GM18873 (cell line): ENCODE results near the gene LRRC10B.

ENCODE experiments used
- ATAC-seq: cut with Tn5 transposase; IDR thresholded peaks from one replicate; pipeline ENCODE4 v1.9.1; 2021; ENCODE audit warnings: mild to moderate bottlenecking, moderate library complexity, moderate number of reproducible peaks; ENCODE audit not compliant: unreplicated experiment, low FRiP score

The LRRC10B gene

DNA sequence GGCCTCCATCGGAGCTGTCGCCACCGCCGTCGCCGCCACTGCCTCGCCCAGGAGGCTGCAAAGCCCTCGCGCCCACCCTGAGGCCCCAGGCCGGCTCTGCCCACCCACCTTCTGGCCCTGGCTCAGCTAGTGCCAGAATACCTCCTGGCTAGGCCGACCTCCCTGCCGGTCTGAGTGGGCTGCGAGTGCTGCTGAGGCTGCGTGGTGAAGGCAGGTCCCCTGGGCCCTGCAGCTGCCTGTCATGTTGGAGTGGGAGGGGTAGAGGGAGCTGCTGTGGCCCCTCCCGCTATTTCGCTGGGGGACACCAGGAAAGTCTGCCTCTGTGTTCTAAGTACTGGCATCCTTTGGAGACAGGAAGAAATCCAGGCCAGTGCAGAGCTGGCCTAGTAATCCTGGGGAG lies 34.2 kb downstream of the LRRC10B start:
- ATAC-seq: no peak

DNA sequence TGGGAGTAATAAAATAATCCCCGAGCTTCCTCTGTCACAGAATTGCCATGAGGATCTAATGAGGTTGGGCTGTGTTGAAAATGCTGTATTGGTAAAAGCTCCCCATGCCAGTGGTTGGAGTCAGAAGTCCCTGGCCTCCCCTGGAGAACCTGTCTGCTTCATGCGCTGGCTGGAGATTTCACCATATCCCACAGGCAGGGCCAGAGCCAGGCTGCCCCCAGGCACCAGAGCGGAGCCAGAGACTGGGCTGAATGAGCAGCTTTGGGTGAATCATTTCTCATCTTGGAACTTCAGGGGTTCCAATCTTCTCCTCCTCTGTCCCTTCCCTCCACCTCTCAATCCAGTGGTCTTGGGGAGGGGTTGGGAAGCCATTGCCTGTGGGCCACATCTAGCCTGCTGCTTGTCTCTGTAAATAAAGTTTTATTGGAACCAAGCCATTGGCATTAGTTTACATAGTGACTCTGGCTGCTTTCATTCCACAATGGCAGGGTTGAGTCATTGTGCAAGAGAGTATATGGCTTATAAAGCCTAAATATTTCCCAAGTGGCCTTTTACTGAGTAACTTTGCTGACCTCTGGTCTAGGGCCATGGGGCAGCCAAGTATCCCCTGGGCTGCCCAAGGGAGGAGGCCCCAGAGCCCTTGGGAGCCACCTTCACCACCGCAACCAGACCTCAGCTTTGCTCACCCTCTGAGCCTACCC lies 35.2 kb downstream of the LRRC10B start:
- no peak for ATAC-seq

DNA sequence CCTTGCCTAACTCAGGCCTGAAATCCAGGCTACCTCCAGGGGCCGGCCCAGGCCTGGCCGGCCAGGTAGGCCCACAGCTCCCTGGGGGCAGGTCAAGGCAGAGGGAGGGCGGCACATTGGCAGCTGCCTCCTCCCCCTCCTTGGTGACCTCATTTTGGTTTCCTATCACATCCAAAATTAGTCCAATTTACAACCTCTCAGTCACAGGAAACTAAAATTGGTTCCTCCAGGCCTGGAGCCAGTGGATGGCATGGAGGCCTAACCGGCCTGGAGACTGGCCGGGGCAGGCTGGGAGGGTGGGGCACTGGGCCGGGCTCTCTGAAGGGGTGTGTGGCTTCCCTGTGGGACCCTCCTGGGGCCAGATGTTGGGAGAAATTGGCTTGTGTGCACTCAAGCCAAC lies 35.9 kb downstream of the LRRC10B start:
- ATAC-seq: no peak

DNA sequence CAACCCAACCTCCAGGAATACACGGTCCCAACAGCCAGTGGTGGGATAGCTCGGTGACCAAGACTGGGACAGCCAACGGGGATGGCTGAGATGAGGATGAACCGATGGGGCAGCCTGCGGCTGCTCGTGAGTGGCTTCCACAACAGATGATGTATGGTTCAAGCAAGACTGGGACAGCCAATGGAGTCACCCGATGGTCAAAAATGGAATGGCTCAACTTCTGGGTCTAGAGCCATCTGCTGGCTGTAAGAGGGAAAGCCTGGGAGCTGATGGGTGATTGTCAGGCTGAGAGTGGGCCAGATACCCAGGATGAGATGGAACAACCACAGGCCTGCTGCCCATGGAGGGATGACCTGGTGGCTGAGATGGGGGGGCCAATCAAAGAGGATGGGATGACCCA lies 36.8 kb downstream of the LRRC10B start:
- ATAC-seq: no peak

DNA sequence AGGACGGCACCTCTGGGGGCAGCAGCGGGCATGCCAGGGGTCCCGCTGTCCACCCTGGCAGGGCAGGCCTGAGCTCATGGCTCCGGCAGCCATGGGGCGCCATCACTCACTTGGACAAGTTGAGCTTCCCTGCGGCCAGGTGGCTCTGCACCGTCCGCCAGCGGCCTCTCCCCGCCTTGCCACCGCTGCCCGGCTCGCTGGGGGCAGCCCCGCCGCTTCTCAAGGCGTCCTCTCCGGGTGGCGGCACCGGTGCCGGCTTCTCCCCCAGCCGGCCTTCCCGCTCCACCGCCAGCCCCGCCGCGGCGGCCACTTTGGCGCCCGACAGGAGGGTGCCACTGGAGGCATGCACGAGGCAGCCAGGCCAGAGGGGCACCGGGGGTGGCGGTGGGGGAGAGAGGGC lies 37.4 kb downstream of the LRRC10B start:
- ATAC-seq: no peak

DNA sequence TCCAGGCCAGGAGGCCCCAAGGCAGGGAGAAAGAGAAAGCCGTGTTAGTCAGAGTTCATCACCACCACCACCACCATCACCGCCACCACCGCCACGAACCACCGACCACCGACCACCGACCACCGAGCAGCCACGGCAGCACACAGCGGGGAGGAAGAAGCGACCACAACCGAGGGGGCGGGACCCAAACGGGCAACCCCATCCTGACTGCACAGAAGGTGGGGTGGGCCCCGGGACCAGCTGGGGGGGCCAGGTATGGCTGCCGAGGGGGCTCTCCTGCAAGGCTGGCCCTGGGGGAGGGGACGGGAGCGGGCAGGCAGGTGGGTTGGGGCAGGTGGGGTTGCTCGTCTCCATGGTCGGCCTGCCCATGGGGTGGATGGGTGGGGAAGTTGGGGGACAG lies 38.1 kb downstream of the LRRC10B start:
- no peak for ATAC-seq

DNA sequence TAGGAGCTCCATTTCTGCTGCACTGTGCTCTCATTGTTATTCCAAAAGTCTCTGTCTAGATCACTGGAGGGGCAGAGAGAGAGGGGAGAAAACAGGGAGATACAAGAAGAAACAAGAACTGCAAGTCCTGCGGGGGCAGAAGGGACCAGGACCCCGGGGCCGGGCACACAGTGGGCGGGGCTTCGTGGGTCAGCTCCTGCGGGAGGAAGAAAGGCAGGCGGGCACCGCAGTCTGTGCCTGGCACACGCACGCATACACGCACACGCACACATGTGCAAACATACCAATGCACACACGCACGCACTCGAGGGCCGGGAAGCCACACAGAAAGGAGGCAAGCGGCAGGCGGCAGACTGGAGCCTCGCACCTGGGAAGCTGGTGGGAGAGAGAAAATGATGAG lies 38.7 kb downstream of the LRRC10B start:
- ATAC-seq: no peak

DNA sequence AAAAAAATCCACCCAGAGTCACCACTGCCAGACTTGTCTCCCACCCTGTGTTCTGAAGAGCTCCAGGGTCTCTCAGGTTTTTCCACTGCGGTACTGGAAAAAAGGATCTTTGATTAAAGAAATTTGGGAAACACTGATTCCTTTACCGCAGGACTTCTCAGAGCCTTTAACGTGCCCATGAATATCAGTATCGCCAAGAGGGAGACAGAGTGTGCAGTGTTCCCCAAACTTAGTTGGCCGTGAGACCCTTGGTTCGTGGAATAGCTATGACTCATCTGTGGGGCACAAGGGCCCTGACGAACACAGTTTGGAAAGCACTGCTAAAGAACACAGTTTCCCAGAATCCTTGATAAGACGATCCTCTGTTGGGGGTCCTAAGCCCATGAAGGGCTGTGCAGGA lies 40.6 kb downstream of the LRRC10B start:
- ATAC-seq: no peak

DNA sequence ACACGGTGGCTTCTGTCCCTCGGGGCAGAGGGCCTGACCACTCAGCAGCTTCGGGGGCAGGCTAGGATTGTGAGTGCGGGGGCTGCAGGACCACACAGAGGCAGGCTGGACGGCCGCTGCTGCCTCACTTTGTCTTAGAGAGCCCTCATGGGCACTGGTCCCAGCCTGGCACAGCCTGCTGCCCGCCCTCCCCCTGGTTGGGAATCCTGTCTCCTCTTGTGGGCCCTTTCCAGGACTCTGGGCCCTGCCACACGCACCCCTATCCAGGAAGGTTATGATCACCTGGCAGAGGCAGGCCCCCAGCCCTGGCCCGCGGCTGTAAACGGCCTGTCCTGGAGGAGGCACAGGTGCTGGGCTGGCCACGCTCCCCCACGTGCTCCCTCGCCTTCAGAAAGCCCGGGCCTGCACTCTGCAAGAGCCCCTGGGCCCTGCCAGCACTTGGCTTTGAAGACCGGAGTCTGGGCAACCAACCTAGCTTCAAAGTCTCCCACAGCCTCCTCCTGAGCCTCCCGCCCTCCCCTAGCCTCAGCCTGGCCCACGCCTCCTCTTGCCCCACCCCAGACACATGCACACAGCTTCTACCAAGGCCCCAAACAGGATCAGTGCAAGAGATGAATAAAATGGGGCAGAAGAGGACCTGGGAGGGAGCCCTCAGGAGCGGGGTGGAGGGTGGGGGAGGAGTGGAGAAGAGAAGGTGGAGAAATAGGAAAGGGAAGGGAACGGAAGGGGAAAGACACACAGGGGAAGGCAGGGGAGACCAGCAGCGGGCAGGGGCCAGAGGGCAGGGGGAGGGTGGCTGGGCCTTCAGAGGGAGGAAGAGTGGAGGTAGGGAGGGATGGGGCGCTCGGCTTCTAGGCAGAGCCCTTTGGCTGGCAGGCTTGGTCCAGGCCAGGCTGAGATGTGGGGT lies 41.4 kb downstream of the LRRC10B start:
- no peak for ATAC-seq

DNA sequence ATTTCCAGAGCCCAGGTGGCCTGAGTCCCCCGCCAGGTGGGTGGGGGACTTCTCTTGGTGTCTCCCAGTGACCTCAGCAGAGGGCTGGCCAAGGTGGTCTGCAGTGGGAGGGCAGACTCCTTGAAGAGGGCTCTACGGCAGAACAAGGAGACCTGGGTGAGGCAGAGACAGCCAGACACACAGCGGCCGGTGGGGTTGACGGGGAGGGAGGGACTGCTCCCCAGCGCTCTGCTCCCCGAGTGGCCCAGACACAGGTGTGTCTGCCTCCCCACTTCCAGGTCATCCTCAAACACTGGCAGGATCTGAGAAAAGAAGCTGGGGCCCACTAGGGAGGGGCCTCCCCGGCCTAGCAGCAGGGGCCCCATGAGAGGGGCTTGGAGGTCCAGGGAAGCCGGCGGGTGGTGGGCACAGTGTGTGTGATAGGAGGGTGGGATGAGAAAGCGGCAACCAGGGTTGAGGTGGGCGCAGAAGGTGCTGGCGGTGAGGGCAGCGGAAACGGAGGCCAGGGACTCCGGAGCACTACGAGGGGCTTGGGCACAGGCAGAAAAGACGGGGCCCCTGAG lies 42.2 kb downstream of the LRRC10B start:
- no peak for ATAC-seq

DNA sequence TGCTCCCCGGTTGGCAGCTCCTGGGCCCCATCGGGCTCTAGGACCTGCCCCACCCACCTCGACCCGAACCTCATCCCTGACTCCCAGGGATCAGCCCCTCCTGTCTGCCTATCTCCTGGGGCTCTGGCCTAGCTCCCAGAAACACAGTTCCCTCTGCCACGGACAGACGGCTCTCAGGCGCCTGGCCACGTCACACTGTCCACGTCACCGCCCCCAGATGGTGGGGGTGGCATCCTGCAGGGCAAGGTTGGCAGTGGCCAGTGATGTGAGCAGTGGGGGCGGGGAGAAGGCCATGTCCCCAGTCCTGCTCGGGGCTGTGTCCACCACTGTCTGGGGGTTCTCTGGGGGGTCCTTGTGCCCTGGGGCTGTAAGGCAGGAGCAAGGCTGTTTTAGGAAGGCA lies 43.1 kb downstream of the LRRC10B start:
- ATAC-seq: no peak

DNA sequence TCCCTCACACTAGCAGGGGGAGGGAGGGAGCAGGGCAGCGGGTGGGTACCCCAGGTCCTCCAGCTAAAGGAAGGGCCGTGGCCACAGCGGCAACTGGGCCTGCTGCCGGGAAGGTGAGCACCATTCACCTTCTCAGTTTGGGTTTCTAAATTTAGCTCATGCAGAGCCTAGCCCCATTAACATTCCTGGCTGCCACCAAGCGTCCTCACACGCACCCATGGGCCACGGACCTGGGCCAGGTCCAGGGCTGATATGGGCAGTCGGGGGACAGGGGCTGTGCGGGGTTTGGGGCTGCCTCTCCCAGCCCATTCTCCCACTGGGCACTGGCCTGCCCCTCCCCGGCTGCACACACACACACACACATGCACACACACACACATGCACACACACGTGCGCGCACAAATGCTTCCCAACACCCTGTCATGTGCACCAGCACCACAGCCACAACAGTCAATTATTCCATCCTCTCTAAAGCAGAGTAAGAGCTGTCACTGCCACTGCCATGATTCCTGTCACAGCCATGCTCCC lies 43.6 kb downstream of the LRRC10B start:
- no peak for ATAC-seq

DNA sequence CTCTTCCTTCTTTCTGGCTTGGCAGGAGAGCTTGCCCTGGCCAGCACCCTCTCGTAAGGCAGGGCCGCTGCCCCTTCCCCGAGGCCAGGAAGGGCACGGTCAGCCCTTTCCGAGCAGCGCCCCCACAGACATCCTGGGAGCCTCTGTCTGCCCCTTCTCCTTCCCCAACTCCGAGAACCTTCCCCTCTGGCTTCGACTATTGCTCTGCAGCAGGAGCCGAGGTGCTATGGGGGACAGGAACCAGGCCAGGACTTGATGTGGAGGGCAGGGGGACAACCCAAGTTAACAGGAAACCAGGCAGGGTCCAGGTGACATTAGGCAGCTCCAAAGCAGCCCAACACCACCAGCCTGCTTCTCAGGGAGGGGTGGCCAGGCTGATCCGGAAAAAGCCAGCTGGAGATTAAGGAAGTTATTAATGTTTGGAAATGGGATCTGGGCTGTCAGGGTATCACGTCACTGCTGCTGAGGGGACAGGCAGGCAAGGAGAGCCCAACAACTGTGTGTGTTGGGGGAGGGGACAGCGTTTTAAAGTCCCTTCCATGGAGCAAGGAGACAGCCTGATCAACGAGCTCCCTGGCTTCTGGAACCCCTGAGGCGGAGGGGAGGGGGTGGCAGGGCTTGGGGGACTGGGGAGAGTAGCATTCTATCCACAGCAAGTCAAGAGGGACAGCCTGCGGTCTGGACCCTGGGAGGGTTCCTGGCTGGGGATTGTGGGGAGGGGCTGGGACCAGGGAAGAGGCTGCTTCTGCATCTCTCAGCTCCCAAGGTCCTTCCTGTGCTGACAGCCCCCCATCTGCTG lies 45.0 kb downstream of the LRRC10B start:
- no peak for ATAC-seq

DNA sequence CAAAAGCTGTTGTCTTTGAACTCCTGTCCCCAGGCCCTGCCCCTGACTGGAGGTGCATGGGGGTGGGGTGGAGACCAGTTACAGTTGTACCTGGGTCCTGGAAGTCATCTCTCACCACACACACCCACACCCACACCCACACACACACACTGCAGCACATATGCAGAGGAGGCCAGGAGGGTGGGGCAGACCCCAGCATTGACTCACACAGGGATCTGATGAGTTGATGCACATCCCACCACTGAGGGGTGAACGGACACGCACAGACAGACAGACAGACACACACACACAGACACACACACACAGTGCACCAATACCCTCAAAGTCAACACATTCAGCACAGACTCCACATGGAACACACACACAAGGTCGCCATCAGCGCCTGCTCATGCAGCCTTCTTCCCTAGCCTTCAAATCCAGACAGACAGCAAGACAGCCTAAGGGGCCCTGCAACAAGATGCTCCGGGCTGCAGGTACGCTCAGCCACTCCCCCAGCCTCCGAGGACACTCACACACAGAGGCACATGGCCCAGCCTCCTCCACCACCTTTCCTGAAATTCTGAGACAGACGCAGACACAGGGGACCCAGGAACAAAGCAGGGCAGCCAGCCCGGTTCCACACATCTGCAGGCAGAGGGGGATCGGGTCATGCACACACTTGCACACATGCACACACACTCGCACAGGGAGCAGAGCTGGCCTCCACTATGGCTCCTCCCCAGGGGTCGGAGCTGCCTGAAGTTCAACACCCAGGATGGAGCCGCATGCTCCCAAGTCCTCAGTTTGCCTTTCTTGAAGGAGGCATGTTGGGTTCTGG lies 45.8 kb downstream of the LRRC10B start:
- no peak for ATAC-seq

DNA sequence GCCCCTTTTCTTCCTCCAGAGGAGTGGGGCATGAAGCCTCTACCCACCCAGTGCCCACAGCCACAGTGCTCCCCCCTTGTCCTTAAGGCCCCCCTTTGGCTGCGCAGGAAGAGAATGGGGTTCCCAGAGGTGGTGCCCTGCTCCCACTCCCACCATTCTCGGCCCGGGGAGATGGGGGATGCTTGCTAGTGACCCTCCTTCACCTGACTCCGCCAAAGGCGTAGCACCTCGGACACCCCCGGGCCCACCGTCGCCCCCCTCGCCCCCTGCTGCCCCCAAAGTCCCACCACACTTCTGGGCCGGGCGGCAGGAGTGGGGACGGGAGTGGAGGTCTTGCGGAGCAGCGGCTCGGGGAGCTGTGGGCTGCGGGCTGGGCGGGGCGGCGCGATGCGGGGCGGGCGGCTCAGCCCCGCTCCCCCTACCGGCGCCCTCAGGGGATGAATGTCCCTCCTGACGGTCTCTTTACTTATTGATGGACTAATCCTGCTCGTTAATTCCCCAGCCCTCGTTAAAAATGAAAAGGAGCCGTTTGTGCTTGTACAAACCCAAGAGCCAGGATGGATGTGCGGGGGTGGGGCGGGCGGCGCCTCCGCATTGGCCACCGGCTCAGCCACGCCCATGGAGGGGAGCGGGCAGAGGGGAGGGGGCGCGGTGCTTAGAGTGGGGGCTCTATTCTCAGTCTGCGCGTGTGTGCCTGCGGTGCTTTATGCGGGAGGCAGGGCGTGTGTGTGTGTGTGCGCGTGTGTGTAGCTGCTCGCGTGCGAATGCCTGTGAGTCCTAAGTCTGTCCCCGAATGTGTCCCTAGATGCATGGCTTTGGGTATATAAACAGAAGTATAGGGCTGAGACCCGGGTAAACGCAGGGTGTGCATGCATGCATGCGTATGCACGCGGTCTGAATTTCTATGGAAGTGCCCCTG lies 46.8 kb downstream of the LRRC10B start:
- ATAC-seq: no peak

DNA sequence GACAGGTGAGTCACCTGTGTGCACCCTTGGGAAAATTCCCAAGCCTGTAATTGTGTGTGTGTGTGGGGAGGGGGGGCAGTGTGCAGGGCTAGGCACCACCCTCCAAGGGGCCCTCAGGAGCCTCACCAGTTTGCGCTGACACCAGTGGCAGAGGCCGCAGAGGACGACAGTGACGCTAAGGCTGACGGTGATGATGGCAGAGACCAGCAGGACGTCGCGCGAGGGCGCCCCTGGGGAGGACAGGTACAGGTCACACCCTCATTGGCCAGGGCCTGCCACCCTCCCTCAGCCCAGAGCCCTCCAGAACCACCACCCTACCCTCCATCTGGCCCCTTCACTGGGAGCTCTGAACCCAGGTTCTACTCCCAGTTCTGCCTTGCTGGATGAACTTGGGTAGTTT lies 47.4 kb downstream of the LRRC10B start:
- no peak for ATAC-seq

DNA sequence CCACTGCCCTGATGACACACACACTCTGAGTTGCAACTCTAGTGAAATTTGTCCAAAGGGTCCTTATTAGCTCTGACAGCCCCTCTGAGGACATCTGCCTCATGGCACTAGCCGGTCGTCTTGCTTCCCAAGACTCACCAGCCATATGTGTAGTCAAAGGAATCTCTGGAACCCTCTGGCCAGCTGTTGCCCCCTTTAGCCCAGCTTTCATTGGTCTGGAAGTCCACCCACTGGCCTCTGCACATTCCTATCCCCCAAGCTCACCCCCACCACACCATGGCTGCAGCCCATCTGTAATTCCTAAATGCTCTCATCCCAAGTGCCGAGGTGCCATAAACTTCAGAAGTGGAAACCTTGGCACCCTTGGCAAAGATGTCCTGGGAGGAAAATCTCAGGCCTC lies 48.1 kb downstream of the LRRC10B start:
- ATAC-seq: no peak
